GM19193 (cell line): ENCODE measurements around the gene DNAH9.

Experiments used
- POLR2A ChIP-seq: IDR thresholded peaks from 4 replicates; pipeline ENCODE4 v1.6.1; 2011; ENCODE audit not compliant: insufficient read depth, insufficient read length; ENCODE audit errors: extremely low read depth

Gene DNAH9

GRCh38 chr17:11690681-11691080, 92.4 kb downstream of the DNAH9 start:
- no peak for TF ChIP-seq POLR2A

DNA sequence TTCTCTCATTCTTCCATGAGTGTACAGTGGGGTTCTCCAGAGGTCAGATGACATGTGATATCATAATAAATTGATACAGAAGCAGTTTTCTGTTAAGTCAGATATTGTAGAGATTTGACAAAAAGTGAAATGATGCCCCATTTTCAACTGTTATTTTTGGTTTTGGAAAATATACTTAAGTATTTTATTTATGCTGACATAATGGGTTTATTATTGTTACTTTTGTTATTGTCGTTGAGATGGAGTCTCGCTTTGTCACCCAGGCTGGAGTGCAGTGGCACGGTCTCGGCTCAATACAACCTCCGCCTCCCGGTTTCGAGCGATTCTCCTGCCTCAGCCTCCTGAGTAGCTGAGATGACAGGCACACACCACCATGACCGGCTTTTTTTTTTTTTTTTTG, 94.4 kb downstream of the DNAH9 start:
- no peak for TF ChIP-seq POLR2A

- TF ChIP-seq POLR2A, result no peak
These were observed 95.0 kb downstream of the DNAH9 start for GRCh38 chr17:11693284-11693683.

- no peak for TF ChIP-seq POLR2A
These were observed 102.4 kb downstream of the DNAH9 start for GRCh38 chr17:11700668-11701067.

DNA sequence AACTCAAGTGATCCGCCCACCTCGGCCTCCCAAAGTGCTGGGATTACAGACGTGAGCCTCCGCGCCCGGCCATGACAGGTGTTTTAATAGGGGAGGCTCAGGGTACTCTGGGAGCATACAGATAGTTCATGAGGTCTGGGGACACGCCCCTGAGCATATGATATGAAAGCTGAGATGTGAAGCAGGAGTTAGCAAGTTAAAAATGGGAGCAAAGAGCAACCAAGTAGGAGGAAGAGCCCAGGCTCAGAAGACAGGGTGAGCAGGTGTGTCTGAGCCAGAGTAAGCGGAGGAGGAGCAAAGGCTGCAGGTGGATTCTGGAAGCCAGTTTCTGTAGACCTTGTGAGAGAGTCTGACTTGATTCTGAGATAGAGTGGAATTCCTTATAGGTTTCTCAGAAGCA, 103.6 kb downstream of the DNAH9 start:
- TF ChIP-seq POLR2A, result no peak

GRCh38 chr17:11704041-11704440, 105.8 kb downstream of the DNAH9 start:
- no peak for TF ChIP-seq POLR2A

DNA sequence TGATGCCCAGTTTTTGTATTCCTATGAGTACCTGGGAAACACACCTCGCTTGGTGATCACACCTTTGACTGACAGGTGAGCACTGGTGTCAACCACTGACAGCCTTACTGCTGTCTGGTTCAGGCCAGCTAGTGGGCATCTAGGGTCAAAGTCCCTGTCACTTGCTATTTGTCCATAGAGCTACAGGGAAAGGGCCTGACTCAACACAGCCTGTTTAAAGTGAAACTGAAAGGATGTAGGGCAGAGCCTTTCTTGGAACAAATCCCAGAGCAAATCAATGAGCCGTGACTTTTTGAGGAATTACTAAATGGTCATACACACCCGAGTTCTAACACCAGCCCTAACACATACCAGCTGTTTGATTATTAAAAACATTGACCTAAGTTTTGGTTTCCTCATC, 106.8 kb downstream of the DNAH9 start:
- TF ChIP-seq POLR2A, result no peak

GRCh38 chr17:11707586-11707985, 109.3 kb downstream of the DNAH9 start:
- TF ChIP-seq POLR2A, result no peak

GRCh38 chr17:11712456-11712855, 114.2 kb downstream of the DNAH9 start:
- TF ChIP-seq POLR2A, result no peak

DNA sequence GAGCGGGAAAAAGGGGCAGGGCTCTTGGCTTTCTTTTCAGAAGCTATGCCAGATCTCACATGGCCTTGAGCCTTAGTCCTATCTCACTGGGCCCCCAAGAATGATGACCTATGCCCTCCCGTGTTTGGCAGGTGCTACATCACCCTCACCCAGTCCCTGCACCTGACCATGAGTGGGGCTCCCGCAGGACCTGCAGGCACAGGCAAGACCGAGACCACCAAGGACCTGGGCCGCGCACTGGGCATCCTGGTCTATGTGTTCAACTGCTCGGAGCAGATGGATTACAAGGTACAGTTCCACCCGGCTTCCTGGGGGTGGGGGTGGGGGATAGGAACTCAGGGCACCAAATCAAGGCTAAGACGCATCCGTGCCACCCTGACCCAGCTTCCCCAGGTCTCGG, 120.9 kb downstream of the DNAH9 start:
- no peak for TF ChIP-seq POLR2A

GRCh38 chr17:11719856-11720255, 121.6 kb downstream of the DNAH9 start:
- no peak for TF ChIP-seq POLR2A

DNA sequence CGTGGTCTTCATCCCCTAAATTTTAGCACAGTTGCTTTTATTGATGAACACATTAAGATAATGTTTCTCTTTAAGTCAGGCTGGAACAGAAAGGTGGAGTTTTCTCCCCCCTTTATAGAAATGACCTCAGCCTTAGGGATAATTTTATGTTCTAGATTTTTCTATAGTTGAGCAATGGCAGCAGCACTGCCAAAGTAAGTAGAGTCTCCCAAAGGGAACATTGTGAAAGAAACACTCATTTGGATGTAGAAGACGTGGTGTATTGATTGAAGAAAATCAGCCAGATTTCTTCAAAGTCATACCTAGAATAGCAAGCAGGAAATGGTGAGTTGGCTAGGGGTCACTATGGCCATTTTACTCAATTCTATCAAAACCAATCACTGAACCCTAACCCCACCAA, 122.5 kb downstream of the DNAH9 start:
- TF ChIP-seq POLR2A, result no peak

DNA sequence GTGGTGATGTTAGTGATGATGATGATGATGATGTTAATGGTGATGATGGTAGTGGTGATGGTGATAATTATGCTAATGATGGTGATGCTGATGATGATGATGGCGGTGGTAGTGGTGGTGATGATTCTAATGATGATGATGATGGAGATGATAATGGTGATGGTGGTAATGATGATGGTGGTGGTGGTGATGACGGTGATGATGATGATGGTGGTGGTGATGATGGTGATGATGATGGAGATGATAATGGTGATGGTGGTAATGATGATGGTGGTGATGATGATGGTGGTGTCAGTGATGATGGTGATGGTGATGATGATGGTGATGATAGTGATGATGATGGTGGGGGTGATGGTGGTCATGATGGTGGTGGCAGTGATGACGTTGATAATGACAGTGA, 132.5 kb downstream of the DNAH9 start:
- no peak for TF ChIP-seq POLR2A

DNA sequence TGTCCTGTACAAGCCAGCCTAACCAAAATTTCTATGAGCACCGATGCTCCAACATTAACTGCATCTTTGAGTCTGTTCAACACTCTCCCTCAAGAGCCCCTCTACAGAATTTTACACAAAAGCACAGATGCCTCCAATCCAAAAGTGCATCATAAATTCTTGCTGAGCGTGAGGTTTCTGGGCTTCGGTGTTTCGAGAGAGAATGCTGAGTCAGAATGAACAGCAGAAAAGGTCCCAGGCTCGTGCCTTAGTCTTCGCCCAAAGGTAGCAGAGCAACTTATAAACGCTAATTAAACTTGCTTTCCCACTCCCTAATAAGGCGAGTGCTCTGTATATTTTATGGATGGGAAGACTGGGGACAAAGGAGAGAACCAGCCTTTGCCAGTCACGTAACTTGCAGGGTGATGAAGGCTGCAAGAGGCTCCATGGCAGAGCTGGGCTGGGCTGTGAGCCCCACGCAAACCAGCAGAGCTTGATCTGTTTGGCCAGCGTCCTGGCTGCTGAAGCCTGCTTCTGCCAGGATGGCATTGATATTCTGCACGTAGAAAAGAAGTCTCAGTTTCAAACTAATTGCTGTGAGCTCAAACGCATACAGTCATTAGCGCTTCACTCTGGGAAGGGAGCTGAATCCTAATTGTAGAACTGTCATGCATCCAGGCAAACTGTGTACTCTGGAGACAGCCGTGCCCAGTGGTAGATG, 138.5 kb downstream of the DNAH9 start:
- TF ChIP-seq POLR2A, result no peak

- no peak for TF ChIP-seq POLR2A
These were observed 139.0 kb downstream of the DNAH9 start for GRCh38 chr17:11737313-11737679.

GRCh38 chr17:11738151-11738550, 139.9 kb downstream of the DNAH9 start:
- no peak for TF ChIP-seq POLR2A

DNA sequence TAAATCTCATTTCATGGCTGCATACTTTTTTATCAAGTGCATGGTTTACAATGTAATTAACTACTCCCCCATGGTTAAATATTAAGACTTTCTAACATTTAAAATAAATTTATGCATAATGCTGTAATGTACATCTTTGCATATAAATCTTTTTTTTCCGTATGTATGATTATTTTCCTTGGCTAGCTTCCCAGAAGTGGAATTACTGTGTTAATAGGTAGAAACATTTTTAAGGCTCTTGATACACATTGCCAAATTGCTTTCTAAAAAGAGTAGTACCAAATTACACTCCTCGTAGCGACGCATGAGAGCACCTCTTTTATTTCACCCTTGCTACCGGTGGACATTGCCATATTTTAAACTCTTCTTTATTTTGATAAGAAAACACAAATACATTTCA, 141.1 kb downstream of the DNAH9 start:
- no peak for TF ChIP-seq POLR2A
